KMS-11 (cell line): ENCODE data around the gene LRRC15.

Experiments used
- H2AFZ ChIP-seq: fragments of 200-600 bp; sonication (generic); 2 replicates; pipeline ENCODE4 v1.6.1; 2016; ENCODE audit warnings: antibody characterized with exemption, mixed run types, low read depth
- H3K27ac ChIP-seq: fragments of 200-600 bp; sonication (generic); 2 replicates; pipeline ENCODE4 v1.6.1; 2016; ENCODE audit warnings: mild to moderate bottlenecking, mixed run types
- H3K27me3 ChIP-seq: fragments of 200-600 bp; sonication (generic); 2 replicates; pipeline ENCODE4 v1.6.1; 2017; ENCODE audit warnings: mild to moderate bottlenecking, low read depth, mixed run types, moderate library complexity; ENCODE audit not compliant: insufficient read depth
- H3K36me3 ChIP-seq: fragments of 200-600 bp; sonication (generic); 2 replicates; pipeline ENCODE4 v1.6.1; 2017; ENCODE audit warnings: mild to moderate bottlenecking, mixed run types; ENCODE audit not compliant: insufficient read depth
- H3K4me1 ChIP-seq: fragments of 200-600 bp; sonication (generic); 2 replicates; pipeline ENCODE4 v1.6.1; 2016; ENCODE audit warnings: mild to moderate bottlenecking, low read depth, mixed run types; ENCODE audit not compliant: poor library complexity, severe bottlenecking
- H3K4me2 ChIP-seq: fragments of 200-600 bp; sonication (generic); 2 replicates; pipeline ENCODE4 v1.7.0; 2016; ENCODE audit warnings: mild to moderate bottlenecking, mixed run types
- H3K4me3 ChIP-seq: fragments of 200-600 bp; sonication (generic); IDR thresholded peaks from 2 replicates; pipeline ENCODE4 v1.6.1; 2017; ENCODE audit warnings: low read depth, low read length, mixed read lengths; ENCODE audit not compliant: insufficient read depth
- H3K79me2 ChIP-seq: fragments of 200-600 bp; sonication (generic); 2 replicates; pipeline ENCODE4 v1.6.1; 2016; ENCODE audit warnings: low read depth, mixed run types; ENCODE audit not compliant: insufficient read depth
- H3K9ac ChIP-seq: fragments of 200-600 bp; sonication (generic); 2 replicates; pipeline ENCODE4 v1.6.1; 2016; ENCODE audit warnings: mild to moderate bottlenecking, mixed run types
- H4K20me1 ChIP-seq: fragments of 200-600 bp; sonication (generic); 2 replicates; pipeline ENCODE4 v1.6.1; 2016; ENCODE audit warnings: mild to moderate bottlenecking, mixed run types; ENCODE audit not compliant: insufficient read depth
- CTCF ChIP-seq: fragments of 200-600 bp; sonication (generic); conservative IDR thresholded peaks from 2 replicates; pipeline ENCODE4 v1.6.1; 2017; ENCODE audit warnings: low read depth, mild to moderate bottlenecking, antibody characterized with exemption, low read length, moderate library complexity, mixed read lengths

The LRRC15 gene

GRCh38 chr3:194332858-194333211, 36.7 kb downstream of the LRRC15 start:
- no peak overlapping the region for H3K4me3 ChIP-seq

GRCh38 chr3:194330579-194330978, 39.0 kb downstream of the LRRC15 start:
- no peak overlapping the region for H2AFZ ChIP-seq
- H3K27ac ChIP-seq = no peak overlapping the region
- H3K36me3 ChIP-seq = no peaks in the 10 kb centered on the region
- no peak overlapping the region for H3K4me3 ChIP-seq
- no peak overlapping the region for H3K9ac ChIP-seq
- no peaks in the 10 kb centered on the region for H3K79me2 ChIP-seq
- H4K20me1 ChIP-seq = no peaks in the 10 kb centered on the region
- peaks cover 7% of the 10 kb centered on the region for H3K27me3 ChIP-seq
- H3K4me1 ChIP-seq = peaks cover 3% of the 10 kb centered on the region
- no peak for TF ChIP-seq CTCF
- H3K4me2 ChIP-seq = no peak overlapping the region

More at GRCh38 chr3:194332858-194333211, 36.7 kb downstream of the LRRC15 start:
- no peaks in the 10 kb centered on the region for H3K36me3 ChIP-seq
- H3K27ac ChIP-seq = no peak overlapping the region
- H3K79me2 ChIP-seq = no peaks in the 10 kb centered on the region
- TF ChIP-seq CTCF = no peak
- H3K4me1 ChIP-seq = peaks cover 3% of the 10 kb centered on the region
- H3K9ac ChIP-seq = no peak overlapping the region
- H3K27me3 ChIP-seq = peaks cover 7% of the 10 kb centered on the region
- no peaks in the 10 kb centered on the region for H4K20me1 ChIP-seq
- peak overlapping the region; percentile 70; the same call in 1 of the 2 replicates for H2AFZ ChIP-seq
- H3K4me2 ChIP-seq = no peak overlapping the region

GRCh38 chr3:194330160-194330559, 39.4 kb downstream of the LRRC15 start:
- peaks cover 7% of the 10 kb centered on the region for H3K27me3 ChIP-seq
- H4K20me1 ChIP-seq = no peaks in the 10 kb centered on the region
- H3K79me2 ChIP-seq = no peaks in the 10 kb centered on the region
- H3K4me3 ChIP-seq = no peak overlapping the region
- H3K9ac ChIP-seq = no peak overlapping the region
- peaks cover 3% of the 10 kb centered on the region for H3K4me1 ChIP-seq
- H3K36me3 ChIP-seq = no peaks in the 10 kb centered on the region
- H3K4me2 ChIP-seq = no peak overlapping the region
- no peak overlapping the region for H3K27ac ChIP-seq
- no peak for TF ChIP-seq CTCF
- no peak overlapping the region for H2AFZ ChIP-seq

GRCh38 chr3:194329583-194329965, 40.0 kb downstream of the LRRC15 start:
- Histone ChIP-seq H3K4me3 (no peak overlapping the region), H4K20me1 (no peaks in the 10 kb centered on the region), H3K27ac (no peak overlapping the region), H3K4me1 (peaks cover 3% of the 10 kb centered on the region), H2AFZ (no peak overlapping the region), H3K27me3 (peaks cover 7% of the 10 kb centered on the region), H3K79me2 (no peaks in the 10 kb centered on the region), H3K36me3 (no peaks in the 10 kb centered on the region), H3K4me2 (no peak overlapping the region), H3K9ac (no peak overlapping the region)
- no peak for TF ChIP-seq CTCF
